ENCODE measurements around the gene ASPM. TPM values are rescaled to one million over a fixed set of nuclear protein-coding genes. Genes with fewer than 3 reads are reported as not detected.

The ASPM gene
- total RNA-seq, 2 donors from 2014 or later: 1.8 to 5.1 TPM

- intact Hi-C loops (cut with DNase I): no loop called here
- H3K4me3 ChIP-seq: no peak overlapping the region
- no peaks in the 10 kb centered on the region for H3K9me3 ChIP-seq
Observed at GRCh38 chr1:197144570-197145325, 1.7 kb downstream of the ASPM start.

GRCh38 chr1:197143276-197143675 is 3.2 kb downstream of the ASPM start:
- no peaks in the 10 kb centered on the region for H3K9me3 ChIP-seq
- no peak overlapping the region for H3K4me3 ChIP-seq
- intact Hi-C loops (cut with DNase I): no loop called here
- no peak overlapping the region for H3K27ac ChIP-seq
- H3K36me3 ChIP-seq: no peaks in the 10 kb centered on the region
- WGBS: 75% methylated on average over 5 of the region's 5 CpGs
- no peaks in the 10 kb centered on the region for H3K4me1 ChIP-seq (replicated peaks)
- no peak for TF ChIP-seq POLR2A (IDR thresholded peaks at IDR 0.05)
- no peak for TF ChIP-seq POLR2AphosphoS5 (IDR thresholded peaks at IDR 0.05)
- no peak for TF ChIP-seq CTCF (IDR thresholded peaks at IDR 0.05)
- H3K27me3 ChIP-seq (replicated peaks; ENCODE audit: insufficient read depth): no peaks in the 10 kb centered on the region
- no peak for DNase-seq (ENCODE audit: low spot score)

More at GRCh38 chr1:197144570-197145325, 1.7 kb downstream of the ASPM start:
- DNase-seq (ENCODE audit: low spot score): no peak
- no peak overlapping the region for H3K27ac ChIP-seq
- 79% methylated on average over 5 of the region's 5 CpGs for WGBS
- no peaks in the 10 kb centered on the region for H3K36me3 ChIP-seq
- H3K27me3 ChIP-seq (replicated peaks; ENCODE audit: insufficient read depth): no peaks in the 10 kb centered on the region
- no peak for TF ChIP-seq POLR2AphosphoS5 (IDR thresholded peaks at IDR 0.05)
- no peak for TF ChIP-seq POLR2A (IDR thresholded peaks at IDR 0.05)
- TF ChIP-seq CTCF (IDR thresholded peaks at IDR 0.05): no peak
- no peaks in the 10 kb centered on the region for H3K4me1 ChIP-seq (replicated peaks)

GRCh38 chr1:197141575-197141974 is 4.9 kb downstream of the ASPM start:
- no peak for DNase-seq (ENCODE audit: low spot score)
- intact Hi-C loops (cut with DNase I): no loop called here
- WGBS: 97% methylated on average over 1 of the region's 1 CpG

GRCh38 chr1:197140121-197140520 is 6.3 kb downstream of the ASPM start:
- intact Hi-C loops (cut with DNase I): no loop called here
- 87% methylated on average over 2 of the region's 2 CpGs for WGBS
- H3K27me3 ChIP-seq (replicated peaks; ENCODE audit: insufficient read depth): no peaks in the 10 kb centered on the region
- no peak for TF ChIP-seq POLR2A (IDR thresholded peaks at IDR 0.05)
- no peak for TF ChIP-seq POLR2AphosphoS5 (IDR thresholded peaks at IDR 0.05)
- no peak for TF ChIP-seq CTCF (IDR thresholded peaks at IDR 0.05)
- H3K4me1 ChIP-seq (replicated peaks): no peaks in the 10 kb centered on the region
- H3K36me3 ChIP-seq: no peaks in the 10 kb centered on the region
- no peak for DNase-seq (ENCODE audit: low spot score)
- no peak overlapping the region for H3K27ac ChIP-seq
- H3K9me3 ChIP-seq: no peaks in the 10 kb centered on the region
- no peak overlapping the region for H3K4me3 ChIP-seq

More at GRCh38 chr1:197141575-197141974, 4.9 kb downstream of the ASPM start:
- no peak overlapping the region for H3K27ac ChIP-seq
- no peaks in the 10 kb centered on the region for H3K27me3 ChIP-seq (replicated peaks; ENCODE audit: insufficient read depth)
- H3K4me1 ChIP-seq (replicated peaks): no peaks in the 10 kb centered on the region
- no peaks in the 10 kb centered on the region for H3K36me3 ChIP-seq
- TF ChIP-seq POLR2A (IDR thresholded peaks at IDR 0.05): no peak
- TF ChIP-seq POLR2AphosphoS5 (IDR thresholded peaks at IDR 0.05): no peak
- no peak for TF ChIP-seq CTCF (IDR thresholded peaks at IDR 0.05)
- no peak overlapping the region for H3K4me3 ChIP-seq
- no peaks in the 10 kb centered on the region for H3K9me3 ChIP-seq

- Histone ChIP-seq H3K9me3 (no peaks in the 10 kb centered on the region), H3K27ac (no peak overlapping the region), H3K36me3 (no peaks in the 10 kb centered on the region), H3K27me3 (replicated peaks; ENCODE audit: insufficient read depth) (no peaks in the 10 kb centered on the region), H3K4me1 (replicated peaks) (no peaks in the 10 kb centered on the region), H3K4me3 (no peak overlapping the region)
- intact Hi-C loops (cut with DNase I): no loop called here
- 97% methylated on average over 15 of the region's 15 CpGs for WGBS
- no peak for DNase-seq (ENCODE audit: low spot score)
- TF ChIP-seq POLR2A (IDR thresholded peaks at IDR 0.05): no peak
- no peak for TF ChIP-seq CTCF (IDR thresholded peaks at IDR 0.05)
- TF ChIP-seq POLR2AphosphoS5 (IDR thresholded peaks at IDR 0.05): no peak
Observed at GRCh38 chr1:197139169-197139568, 7.3 kb downstream of the ASPM start.

Measured in prostate gland (tissue), 2 donors.